Colonic mucosa (tissue), 4 donors: Measurements from ENCODE around the gene CAMTA2. TPM values are rescaled to one million over a fixed set of nuclear protein-coding genes. Genes with fewer than 3 reads are reported as not detected.
A peak's percentile ranks its signal among the peaks of the same experiment; 100 is the strongest.

Experiments used
- DNase-seq: peaks from one replicate; pipeline ENCODE4 v3.0.0-alpha.2; 2020
- H3K27ac ChIP-seq: fragments of 200-600 bp; one replicate; pipeline ENCODE4 v1.8.0; 2021
- H3K27me3 ChIP-seq: fragments of 200-600 bp; one replicate; pipeline ENCODE4 v1.8.0; 2021
- H3K36me3 ChIP-seq: fragments of 200-600 bp; one replicate; pipeline ENCODE4 v1.8.0; 2021
- H3K4me1 ChIP-seq: fragments of 200-600 bp; one replicate; pipeline ENCODE4 v1.8.0; 2021; ENCODE audit warnings: mild to moderate bottlenecking
- H3K4me3 ChIP-seq: fragments of 200-600 bp; one replicate; pipeline ENCODE4 v1.8.0; 2021
- H3K9ac ChIP-seq, 2 donors: one replicate each; pipeline ENCODE4 v1.7.0; 2013; ENCODE audit warnings: control low read depth in 2 of 2, low read depth in 2 of 2, low read length in 2 of 2
- H3K9me3 ChIP-seq: fragments of 200-600 bp; one replicate; pipeline ENCODE4 v1.8.0; 2021
- intact Hi-C: fragments of 100-400 bp; cut with DNase I; formaldehyde crosslinking; loops from one replicate; pipeline ENCODE4 v1.14.1; 2022
- total RNA-seq, 2 donors: library from RNA; stranded (reverse); fragmentation: NEBNext Ultra II Directional in 1 of 2; extraction: Animal tissue kit (Norgen Biotek cat#: 25700) in 1 of 2; gene quantifications; one replicate each; pipeline ENCODE4 v1.2.1, GENCODE V29; 2021
- TF ChIP-seq, protein P1 (sequence below): fragments of 200-600 bp; IDR thresholded peaks from one replicate; pipeline ENCODE4 v1.8.0; 2022; ENCODE audit warnings: antibody characterized with exemption, mild to moderate bottlenecking
- donor health status: healthy.
- donor health status: DM: no; HTN: no; CAD: no.
- donor health status: DM: no; HTN: no; CAD: no.

The CAMTA2 gene
- total RNA-seq, 2 donors from 2014 or later: 39.8 to 52.6 TPM

DNA sequence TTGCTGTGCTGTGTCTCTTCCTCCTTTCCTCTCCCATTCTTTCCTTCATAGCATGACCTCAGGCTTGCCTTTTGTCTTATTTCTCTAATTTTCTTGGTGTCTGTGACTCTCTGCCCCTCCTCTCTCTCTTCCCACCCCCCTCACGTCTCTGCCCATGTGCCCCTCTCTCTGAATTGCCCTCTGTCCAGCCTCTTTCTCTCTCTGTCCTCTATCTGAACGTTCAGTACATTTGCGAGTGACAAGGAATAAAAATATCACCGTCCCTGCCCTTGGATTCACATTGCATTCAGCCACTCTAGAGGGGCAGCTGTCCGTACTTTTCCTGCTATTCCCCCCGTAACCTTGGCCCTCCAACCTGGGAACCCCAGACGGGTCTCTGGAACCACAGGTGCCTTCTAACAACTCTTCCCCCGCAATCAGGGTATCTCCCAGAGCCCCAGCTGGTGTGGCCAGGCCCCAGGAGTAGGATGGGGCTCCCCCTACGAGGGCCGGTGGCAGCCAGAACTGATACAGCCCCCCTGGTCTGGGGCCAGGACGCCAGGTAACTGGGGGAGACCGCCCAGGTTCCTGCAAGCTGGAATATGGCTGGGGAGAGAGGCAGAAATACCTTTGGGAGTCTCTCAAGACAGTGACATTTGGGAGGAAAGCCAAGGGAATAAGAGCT lies 12.1 kb upstream of the CAMTA2 start:
- H3K27ac ChIP-seq: peak overlapping the region; percentile 83
- intact Hi-C loops: loop anchor here (5.0 kb wide), 1 partner anchor 62 kb away; no protein-coding TSS in a partner anchor
- H3K36me3 ChIP-seq: peaks cover 17% of the 10 kb centered on the region
- H3K27me3 ChIP-seq: no peaks in the 10 kb centered on the region
- TF ChIP-seq, protein P1, sequence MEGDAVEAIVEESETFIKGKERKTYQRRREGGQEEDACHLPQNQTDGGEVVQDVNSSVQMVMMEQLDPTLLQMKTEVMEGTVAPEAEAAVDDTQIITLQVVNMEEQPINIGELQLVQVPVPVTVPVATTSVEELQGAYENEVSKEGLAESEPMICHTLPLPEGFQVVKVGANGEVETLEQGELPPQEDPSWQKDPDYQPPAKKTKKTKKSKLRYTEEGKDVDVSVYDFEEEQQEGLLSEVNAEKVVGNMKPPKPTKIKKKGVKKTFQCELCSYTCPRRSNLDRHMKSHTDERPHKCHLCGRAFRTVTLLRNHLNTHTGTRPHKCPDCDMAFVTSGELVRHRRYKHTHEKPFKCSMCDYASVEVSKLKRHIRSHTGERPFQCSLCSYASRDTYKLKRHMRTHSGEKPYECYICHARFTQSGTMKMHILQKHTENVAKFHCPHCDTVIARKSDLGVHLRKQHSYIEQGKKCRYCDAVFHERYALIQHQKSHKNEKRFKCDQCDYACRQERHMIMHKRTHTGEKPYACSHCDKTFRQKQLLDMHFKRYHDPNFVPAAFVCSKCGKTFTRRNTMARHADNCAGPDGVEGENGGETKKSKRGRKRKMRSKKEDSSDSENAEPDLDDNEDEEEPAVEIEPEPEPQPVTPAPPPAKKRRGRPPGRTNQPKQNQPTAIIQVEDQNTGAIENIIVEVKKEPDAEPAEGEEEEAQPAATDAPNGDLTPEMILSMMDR: no peak
- H3K9ac ChIP-seq: peak overlapping the region; percentile 91 to 98
- peaks cover 14% of the 10 kb centered on the region for H3K4me1 ChIP-seq
- H3K9me3 ChIP-seq: no peaks in the 10 kb centered on the region
- no peak for DNase-seq
- peak overlapping the region; percentile 99 for H3K4me3 ChIP-seq

DNA sequence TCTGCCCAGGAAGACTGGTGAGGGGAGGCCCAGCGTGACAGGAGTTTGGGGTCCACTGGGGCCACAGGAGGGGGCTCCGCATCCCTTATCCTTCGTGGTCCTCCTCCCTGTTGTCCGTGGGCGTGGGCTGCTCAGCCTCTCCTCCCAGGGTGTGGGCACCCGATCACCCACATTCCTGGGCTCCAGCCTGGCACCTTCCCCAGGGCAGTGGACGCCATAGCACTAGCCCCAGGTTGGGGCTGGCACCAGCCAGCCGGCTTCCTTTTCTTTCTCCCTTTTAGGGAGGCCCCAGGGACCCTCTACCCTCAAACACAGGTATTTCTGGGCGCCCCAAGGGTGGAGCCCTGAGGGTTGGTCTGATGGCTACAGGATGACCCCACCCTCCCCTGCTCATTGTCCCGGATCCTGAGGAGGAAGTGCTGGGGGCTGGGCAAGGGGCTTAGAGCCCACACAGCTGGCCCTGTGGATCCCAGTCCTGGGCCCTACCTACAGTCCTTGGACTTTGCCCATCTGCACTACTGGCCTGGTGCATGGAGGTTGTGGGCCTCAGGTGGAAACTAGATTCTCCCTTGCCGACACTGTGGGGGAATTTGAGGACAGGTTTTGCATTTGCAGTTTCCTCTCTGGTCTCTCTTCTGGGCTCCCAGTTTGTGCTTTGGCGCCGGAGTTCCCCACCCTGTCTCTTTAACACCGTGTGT lies 11.4 kb upstream of the CAMTA2 start:
- DNase-seq: peak; percentile 80
- Histone ChIP-seq H3K4me3 (peak overlapping the region; percentile 99), H3K9me3 (no peaks in the 10 kb centered on the region), H3K4me1 (peaks cover 14% of the 10 kb centered on the region), H3K9ac (peak overlapping the region; percentile 91 to 98), H3K27me3 (no peaks in the 10 kb centered on the region), H3K27ac (peak overlapping the region; percentile 83), H3K36me3 (peaks cover 12% of the 10 kb centered on the region)
- TF ChIP-seq, protein P1: no peak
- intact Hi-C loops: loop anchor here (5.0 kb wide), 1 partner anchor 62 kb away; no protein-coding TSS in a partner anchor

DNA sequence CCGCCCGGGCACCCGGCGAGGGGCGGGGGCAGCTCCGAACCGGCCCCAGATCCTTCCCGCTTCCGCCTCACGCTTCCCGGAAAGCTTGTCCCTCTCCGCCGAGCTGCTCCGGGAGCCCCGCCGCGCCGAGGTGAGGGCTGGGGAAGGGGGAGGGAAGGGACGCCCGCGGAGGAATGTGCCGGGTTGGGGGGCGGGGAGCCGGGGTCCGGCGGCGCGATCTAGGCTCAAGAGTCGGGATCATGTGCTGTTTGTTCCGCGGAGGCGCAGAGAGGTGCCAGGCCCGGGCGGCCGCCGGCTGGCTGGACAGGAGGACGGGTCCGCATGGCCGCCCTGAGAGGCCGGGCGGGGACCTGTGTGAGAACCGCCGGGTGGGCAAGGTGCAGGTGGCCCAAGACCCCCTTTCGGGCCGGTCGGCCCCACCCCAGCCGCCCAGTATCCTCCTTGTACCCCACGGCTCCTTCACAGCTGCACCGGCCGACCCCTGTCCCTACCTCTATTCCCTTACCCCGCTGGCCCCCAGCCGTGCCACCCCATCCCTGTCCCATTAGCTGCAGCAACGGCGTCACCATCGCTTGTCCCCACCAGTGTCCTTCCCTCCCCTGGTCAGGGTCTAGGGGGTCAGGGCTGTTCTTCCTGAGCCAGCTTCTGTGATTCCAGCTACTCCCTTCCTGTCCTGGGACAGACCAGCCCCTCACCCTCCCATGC lies 10.7 kb upstream of the CAMTA2 start:
- peak; percentile 53 for DNase-seq
- Histone ChIP-seq H3K36me3 (peaks cover 12% of the 10 kb centered on the region), H3K27me3 (no peaks in the 10 kb centered on the region), H3K9me3 (no peaks in the 10 kb centered on the region), H3K4me1 (peaks cover 14% of the 10 kb centered on the region), H3K4me3 (peak overlapping the region; percentile 99), H3K27ac (peak overlapping the region; percentile 83), H3K9ac (peak overlapping the region; percentile 91 to 98)
- TF ChIP-seq, protein P1: no peak
- intact Hi-C loops: loop anchor here (5.0 kb wide), 1 partner anchor 61 kb away; no protein-coding TSS in a partner anchor

DNA sequence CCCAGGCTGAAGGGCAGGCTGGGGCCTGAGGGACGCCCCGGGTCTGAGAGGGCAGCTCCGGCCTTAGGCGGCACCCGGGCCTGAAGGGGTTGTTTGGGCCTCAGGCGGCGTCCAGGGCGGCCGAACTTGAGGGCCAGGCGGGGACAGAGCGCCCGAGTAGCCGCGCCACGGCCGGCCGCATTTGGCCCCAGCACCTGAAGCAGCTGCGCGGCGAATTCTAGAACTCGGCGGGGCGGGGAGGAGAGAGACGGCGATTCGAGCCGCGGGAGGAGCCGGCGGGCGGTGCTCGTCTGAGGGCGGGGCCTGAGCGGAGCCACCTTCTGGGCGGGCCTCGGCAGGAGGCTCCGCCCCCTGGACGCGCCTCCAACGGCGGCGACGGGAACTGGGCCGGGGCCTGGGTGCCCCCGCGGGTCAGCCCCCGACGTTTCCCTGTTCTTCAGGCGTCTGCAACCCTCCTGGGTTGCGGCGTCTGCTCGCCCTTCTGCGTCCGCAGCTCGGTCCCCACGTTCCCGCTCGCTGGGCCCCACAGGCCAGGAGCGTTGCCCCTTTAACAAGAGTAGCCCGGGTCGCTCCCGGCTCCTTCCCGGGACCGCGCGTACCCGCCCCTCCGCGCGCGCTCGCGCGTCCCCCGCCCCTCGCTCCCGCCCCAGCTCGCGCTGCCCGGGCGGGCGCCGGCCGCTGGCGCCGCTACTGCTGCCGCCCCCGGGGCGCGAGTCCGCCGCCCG lies 10.0 kb upstream of the CAMTA2 start, which contains the start of the genes INCA1 and KIF1C:
Gene INCA1, minus strand, starts transcription at position 221 of the 725 bp plus-strand sequence. CDS start 3,085 bp downstream, outside the sequence.
Gene KIF1C, plus strand, starts transcription at position 649 of the 725 bp plus-strand sequence. CDS start 2,297 bp downstream, outside the sequence.
- Histone ChIP-seq H3K9ac (peak within 1 kb of the TSS; percentile 91 to 98), H3K27me3 (no peaks in the 10 kb centered on the region), H3K4me3 (peak within 1 kb of the TSS; percentile 99), H3K4me1 (peaks cover 14% of the 10 kb centered on the region), H3K27ac (peak within 1 kb of the TSS; percentile 83), H3K36me3 (peaks cover 10% of the 10 kb centered on the region), H3K9me3 (no peaks in the 10 kb centered on the region)
- DNase-seq: peak; percentile 95
- intact Hi-C loops: loop anchor here (5.0 kb wide), 1 partner anchor 60 kb away; no protein-coding TSS in a partner anchor
- TF ChIP-seq, protein P1: no peak
